Mesothelial cell of epicardium (in vitro differentiated cells): ENCODE measurements around the gene KIF16B. TPM values are rescaled to one million over a fixed set of nuclear protein-coding genes. Genes with fewer than 3 reads are reported as not detected.

Experiments used
- DNase-seq, 2 experiments: peaks; one replicate each; pipeline ENCODE4 v3.0.0; 2021; ENCODE audit warnings: low spot score in 2 of 2; ENCODE audit not compliant: unreplicated experiment in 2 of 2
- H3K27ac Mint-ChIP-seq: 2 replicates; pipeline ENCODE4 v1.8.0; 2021; ENCODE audit warnings: mixed read lengths
- H3K27me3 Mint-ChIP-seq: 2 replicates; pipeline ENCODE4 v1.8.0; 2021; ENCODE audit warnings: low read depth, mixed read lengths
- H3K36me3 Mint-ChIP-seq: 2 replicates; pipeline ENCODE4 v1.8.0; 2021; ENCODE audit warnings: mixed read lengths
- H3K4me1 Mint-ChIP-seq: 2 replicates; pipeline ENCODE4 v1.8.0; 2021; ENCODE audit warnings: mixed read lengths
- H3K4me3 Mint-ChIP-seq: 2 replicates; pipeline ENCODE4 v1.8.0; 2021; ENCODE audit warnings: mild to moderate bottlenecking, moderate library complexity, mixed read lengths
- H3K9me3 Mint-ChIP-seq: 2 replicates; pipeline ENCODE4 v1.8.0; 2021; ENCODE audit warnings: mixed read lengths
- CTCF ChIP-seq: fragments of 200-600 bp; sonication (generic); IDR thresholded peaks from one replicate; pipeline ENCODE4 v1.5.0; 2021; ENCODE audit warnings: antibody characterized with exemption; ENCODE audit not compliant: unreplicated experiment
- total RNA-seq: library from RNA; stranded (reverse); gene quantifications from 3 replicates; pipeline ENCODE4 v1.2.1, GENCODE V29; 2021

The KIF16B gene
- total RNA-seq, 1 donor from 2014 or later: 12.8 TPM

GRCh38 chr20:16619953-16620352 is 46.7 kb upstream of the KIF16B start:
- H3K9me3 Mint-ChIP-seq: peaks cover 27% of the 10 kb centered on the region
- no peak for TF ChIP-seq CTCF
- H3K36me3 Mint-ChIP-seq: peaks cover 5% of the 10 kb centered on the region
- no peak overlapping the region for H3K4me3 Mint-ChIP-seq
- H3K27ac Mint-ChIP-seq: peak overlapping the region; percentile 17
- no peaks in the 10 kb centered on the region for H3K27me3 Mint-ChIP-seq
- no peak for DNase-seq
- H3K4me1 Mint-ChIP-seq: peaks cover 24% of the 10 kb centered on the region

- DNase-seq: no peak
- Mint-ChIP-seq H3K4me3 (no peak overlapping the region), H3K27ac (no peak overlapping the region), H3K9me3 (peaks cover 17% of the 10 kb centered on the region), H3K4me1 (peaks cover 25% of the 10 kb centered on the region), H3K36me3 (peaks cover 2% of the 10 kb centered on the region), H3K27me3 (no peaks in the 10 kb centered on the region)
- TF ChIP-seq CTCF: no peak
These were observed 43.8 kb upstream of the KIF16B start for GRCh38 chr20:16617056-16617455.

GRCh38 chr20:16616317-16616716 is 43.1 kb upstream of the KIF16B start:
- H3K4me3 Mint-ChIP-seq: no peak overlapping the region
- H3K36me3 Mint-ChIP-seq: peaks cover 2% of the 10 kb centered on the region
- H3K4me1 Mint-ChIP-seq: peaks cover 20% of the 10 kb centered on the region
- no peak overlapping the region for H3K27ac Mint-ChIP-seq
- no peak for DNase-seq
- no peak for TF ChIP-seq CTCF
- no peaks in the 10 kb centered on the region for H3K27me3 Mint-ChIP-seq
- peaks cover 17% of the 10 kb centered on the region for H3K9me3 Mint-ChIP-seq

GRCh38 chr20:16615199-16615598 is 42.0 kb upstream of the KIF16B start:
- Mint-ChIP-seq H3K4me3 (no peak overlapping the region), H3K4me1 (peaks cover 11% of the 10 kb centered on the region), H3K36me3 (peaks cover 2% of the 10 kb centered on the region), H3K9me3 (peaks cover 17% of the 10 kb centered on the region), H3K27me3 (no peaks in the 10 kb centered on the region), H3K27ac (peak overlapping the region; percentile 74)
- DNase-seq: no peak
- no peak for TF ChIP-seq CTCF

- peaks cover 11% of the 10 kb centered on the region for H3K4me1 Mint-ChIP-seq
- no peak overlapping the region for H3K4me3 Mint-ChIP-seq
- H3K36me3 Mint-ChIP-seq: no peaks in the 10 kb centered on the region
- DNase-seq: no peak
- H3K27ac Mint-ChIP-seq: no peak overlapping the region
- H3K9me3 Mint-ChIP-seq: peaks cover 14% of the 10 kb centered on the region
- TF ChIP-seq CTCF: no peak
- no peaks in the 10 kb centered on the region for H3K27me3 Mint-ChIP-seq
These were observed 40.7 kb upstream of the KIF16B start for GRCh38 chr20:16613954-16614353.

- TF ChIP-seq CTCF: no peak
- H3K27me3 Mint-ChIP-seq: no peaks in the 10 kb centered on the region
- H3K4me3 Mint-ChIP-seq: no peak overlapping the region
- DNase-seq: no peak
- H3K4me1 Mint-ChIP-seq: peaks cover 21% of the 10 kb centered on the region
- no peaks in the 10 kb centered on the region for H3K36me3 Mint-ChIP-seq
- no peak overlapping the region for H3K27ac Mint-ChIP-seq
- peaks cover 14% of the 10 kb centered on the region for H3K9me3 Mint-ChIP-seq
These were observed 39.5 kb upstream of the KIF16B start for GRCh38 chr20:16612706-16613105.
